H1 (cell line): ENCODE measurements around the gene CAPZA2. TPM values are rescaled to one million over a fixed set of nuclear protein-coding genes. Genes with fewer than 3 reads are reported as not detected.

Experiments
- CBX8 ChIP-seq: fragments of 300-800, 300-1000 bp; sonication (generic); IDR thresholded peaks from 2 replicates; pipeline ENCODE4 v1.7.1; 2016; ENCODE audit warnings: low read depth, low read length, borderline replicate concordance
- CHD7 ChIP-seq: fragments of 300-600 bp; sonication (generic); IDR thresholded peaks from 2 replicates; pipeline ENCODE4 v1.7.1; 2012; ENCODE audit warnings: low read length, moderate library complexity, mild to moderate bottlenecking, inconsistent platforms; ENCODE audit not compliant: insufficient replicate concordance
- CTCF ChIP-seq, 3 experiments: IDR thresholded peaks; 1 replicate in 2 of 3; 2 replicates in 1 of 3; pipeline versions ENCODE4 v1.5.1 to v1.6.1; 2011; ENCODE audit warnings: low read length in 3 of 3, mild to moderate bottlenecking in 3 of 3, inconsistent platforms in 2 of 3, low read depth in 1 of 3, moderate library complexity in 1 of 3; ENCODE audit not compliant: insufficient read depth in 1 of 3; ENCODE audit errors: control extremely low read depth in 1 of 3
- JUN ChIP-seq: IDR thresholded peaks from 2 replicates; pipeline ENCODE4 v1.6.1; 2011; ENCODE audit warnings: low read depth, mild to moderate bottlenecking, improper control_type of control experiment, low read length
- polyA plus RNA-seq, 7 experiments: library from polyadenylated mRNA; depleted of rRNA in 3 of 7; stranded (reverse) in 5 of 7; unstranded in 2 of 7; fragments of >200 nt in 5 of 7; fragments of 200-250 nt in 2 of 7; gene quantifications; 1 replicate in 5 of 7; 2 replicates in 1 of 7; 4 replicates in 1 of 7; pipeline versions ENCODE4 v1.2.1 to v1.2.3, GENCODE V29; 2011 to 2013; ENCODE audit warnings: missing spikeins in 2 of 7, mixed read lengths in 2 of 7
- total RNA-seq: library from RNA; stranded (reverse); fragmentation: NEBNext Ultra II Directional; extraction: Animal tissue kit (Norgen Biotek cat#: 25700); gene quantifications from 2 replicates; pipeline ENCODE4 v1.2.1, GENCODE V29; 2021

The CAPZA2 gene
- total and polyA plus RNA-seq, 2 of the 8 experiments (the other 6 are each of a cell fraction or from before 2014, with no cell fraction given): 33.2 to 145 TPM

GRCh38 chr7:116812860-116813259 lies 49.5 kb upstream of the CAPZA2 start (continued):
- TF ChIP-seq CHD7: no peak
- no peak for TF ChIP-seq CBX8
- TF ChIP-seq JUN: no peak
- no peak for TF ChIP-seq CTCF (IDR thresholded peaks at IDR 0.05; ENCODE audit: control extremely low read depth in 1 of 3, insufficient read depth in 1 of 3, low read depth in 1 of 3, low read length in 3 of 3)
